H9 (cell line): ENCODE results near the gene PDHA2. TPM values are rescaled to one million over a fixed set of nuclear protein-coding genes. Genes with fewer than 3 reads are reported as not detected.

Experiments
- DNase-seq: peaks from one replicate; pipeline ENCODE4 v3.0.0-alpha.2; 2017
- H2AFZ ChIP-seq: one replicate; pipeline ENCODE4 v1.6.1; 2013; ENCODE audit warnings: mild to moderate bottlenecking, low read length, control low read depth, moderate library complexity
- H2AK5ac ChIP-seq: 2 replicates; pipeline ENCODE4 v1.6.1; 2013; ENCODE audit warnings: low read length, control low read depth, mixed read lengths; ENCODE audit not compliant: insufficient read length
- H2BK120ac ChIP-seq: one replicate; pipeline ENCODE4 v1.6.1; 2013; ENCODE audit warnings: low read depth, mild to moderate bottlenecking, low read length, control low read depth, inconsistent platforms; ENCODE audit not compliant: poor library complexity, severe bottlenecking
- H2BK12ac ChIP-seq: 2 replicates; pipeline ENCODE4 v1.6.1; 2013; ENCODE audit warnings: low read length, control low read depth, mixed read lengths, low read depth; ENCODE audit not compliant: insufficient read length
- H2BK15ac ChIP-seq: 2 replicates; pipeline ENCODE4 v1.6.1; 2013; ENCODE audit warnings: low read depth, low read length, control low read depth
- H2BK20ac ChIP-seq: one replicate; pipeline ENCODE4 v1.6.1; 2013; ENCODE audit warnings: low read depth, mild to moderate bottlenecking, low read length, control low read depth, inconsistent platforms; ENCODE audit not compliant: poor library complexity, severe bottlenecking
- H2BK5ac ChIP-seq: 2 replicates; pipeline ENCODE4 v1.6.1; 2013; ENCODE audit warnings: low read length, control low read depth, mixed read lengths; ENCODE audit not compliant: insufficient read length
- H3K14ac ChIP-seq: 2 replicates; pipeline ENCODE4 v1.6.1; 2013; ENCODE audit warnings: low read length, control low read depth; ENCODE audit not compliant: insufficient read depth
- H3K18ac ChIP-seq: 2 replicates; pipeline ENCODE4 v1.6.1; 2013; ENCODE audit warnings: low read depth, mild to moderate bottlenecking, mixed read lengths, low read length, control low read depth; ENCODE audit not compliant: insufficient read length
- H3K23ac ChIP-seq: 2 replicates; pipeline ENCODE4 v1.6.1; 2013; ENCODE audit warnings: low read length, control low read depth, mixed read lengths, low read depth; ENCODE audit not compliant: insufficient read length
- H3K23me2 ChIP-seq: 2 replicates; pipeline ENCODE4 v1.6.1; 2013; ENCODE audit warnings: low read depth, mild to moderate bottlenecking, mixed read lengths, low read length, control low read depth; ENCODE audit not compliant: insufficient read length, poor library complexity, severe bottlenecking
- H3K27ac ChIP-seq: 2 replicates; pipeline ENCODE4 v1.5.1; 2013; ENCODE audit warnings: low read length, control low read depth, mixed read lengths, low read depth; ENCODE audit not compliant: insufficient read length
- H3K27me3 ChIP-seq: 2 replicates; pipeline ENCODE4 v1.6.1; 2013; ENCODE audit warnings: low read length, control low read depth, inconsistent platforms; ENCODE audit not compliant: insufficient read depth
- H3K4ac ChIP-seq: 2 replicates; pipeline ENCODE4 v1.6.1; 2013; ENCODE audit warnings: low read depth, mild to moderate bottlenecking, control low read depth, inconsistent platforms, low read length, moderate library complexity
- H3K4me1 ChIP-seq: 2 replicates; pipeline ENCODE4 v1.6.1; 2013; ENCODE audit warnings: low read length, control low read depth, inconsistent platforms; ENCODE audit not compliant: insufficient read depth
- H3K4me2 ChIP-seq: 2 replicates; pipeline ENCODE4 v1.6.1; 2013; ENCODE audit warnings: low read length, control low read depth, mixed read lengths; ENCODE audit not compliant: insufficient read length, insufficient read depth
- H3K56ac ChIP-seq: 2 replicates; pipeline ENCODE4 v1.6.1; 2013; ENCODE audit warnings: low read depth, mild to moderate bottlenecking, mixed read lengths, low read length, control low read depth; ENCODE audit not compliant: insufficient read length
- H3K79me1 ChIP-seq: 2 replicates; pipeline ENCODE4 v1.6.1; 2013; ENCODE audit warnings: low read depth, mild to moderate bottlenecking, moderate library complexity, low read length, control low read depth, inconsistent platforms; ENCODE audit not compliant: insufficient read depth, poor library complexity, severe bottlenecking
- H3K79me2 ChIP-seq: 2 replicates; pipeline ENCODE4 v1.6.1; 2013; ENCODE audit warnings: low read length, control low read depth, inconsistent platforms; ENCODE audit not compliant: insufficient read depth
- H3K9ac ChIP-seq: 2 replicates; pipeline ENCODE4 v1.6.1; 2013; ENCODE audit warnings: low read length, control low read depth, mixed read lengths; ENCODE audit not compliant: insufficient read length; ENCODE audit errors: extremely low read depth
- H3K9me3 ChIP-seq: one replicate; pipeline ENCODE4 v1.6.1; 2013; ENCODE audit warnings: low read depth, low read length, inconsistent platforms; ENCODE audit not compliant: control insufficient read depth
- H3T11ph ChIP-seq: one replicate; pipeline ENCODE4 v1.6.1; 2013; ENCODE audit warnings: mild to moderate bottlenecking, low read length, control low read depth, inconsistent platforms
- H4K20me1 ChIP-seq: one replicate; pipeline ENCODE4 v1.6.1; 2013; ENCODE audit not compliant: control insufficient read depth, insufficient read length, insufficient read depth
- H4K5ac ChIP-seq: 2 replicates; pipeline ENCODE4 v1.6.1; 2013; ENCODE audit warnings: low read depth, mild to moderate bottlenecking, mixed read lengths, low read length, control low read depth; ENCODE audit not compliant: insufficient read length
- H4K8ac ChIP-seq: replicated peaks from 2 replicates; pipeline ENCODE4 v1.6.1; 2013; ENCODE audit warnings: low read length, control low read depth, mixed read lengths, low read depth; ENCODE audit not compliant: insufficient read length
- H4K91ac ChIP-seq: 2 replicates; pipeline ENCODE4 v1.6.1; 2013; ENCODE audit warnings: low read depth, mild to moderate bottlenecking, moderate library complexity, mixed read lengths, low read length, control low read depth; ENCODE audit not compliant: insufficient read length
- H3K27ac Mint-ChIP-seq, 3 experiments: 2 replicates in 2 of 3; 3 replicates in 1 of 3; pipeline ENCODE4 v1.8.0; 2020 to 2021; ENCODE audit warnings: mixed read lengths in 3 of 3, mild to moderate bottlenecking in 1 of 3, moderate library complexity in 1 of 3
- H3K27me3 Mint-ChIP-seq: 2 replicates; pipeline ENCODE4 v1.8.0; 2021; ENCODE audit warnings: low read depth, mild to moderate bottlenecking, moderate library complexity, mixed read lengths
- H3K36me3 Mint-ChIP-seq, 3 experiments: 2 replicates in 2 of 3; 3 replicates in 1 of 3; pipeline ENCODE4 v1.8.0; 2020 to 2021; ENCODE audit warnings: low read depth in 3 of 3, mixed read lengths in 3 of 3; ENCODE audit not compliant: insufficient read depth in 1 of 3
- H3K4me1 Mint-ChIP-seq, 2 experiments: 2 replicates each; pipeline ENCODE4 v1.8.0; 2020; ENCODE audit warnings: mixed read lengths in 2 of 2
- H3K4me3 Mint-ChIP-seq, 2 experiments: 2 replicates in 1 of 2; 3 replicates in 1 of 2; pipeline ENCODE4 v1.8.0; 2020 to 2021; ENCODE audit warnings: mild to moderate bottlenecking in 2 of 2, mixed read lengths in 2 of 2, moderate library complexity in 1 of 2
- H3K9me3 Mint-ChIP-seq, 2 experiments: 2 replicates in 1 of 2; 3 replicates in 1 of 2; pipeline ENCODE4 v1.8.0; 2020; ENCODE audit warnings: mild to moderate bottlenecking in 2 of 2, mixed read lengths in 2 of 2, moderate library complexity in 1 of 2
- WGBS: extraction: QIAGEN DNeasy Blood & Tissue Kit; methylation state at CpG from one replicate; pipeline ENCODE4 v1.1.7; 2013; ENCODE audit warnings: missing lambda C conversion rate, low lambda C conversion rate, mixed read lengths; ENCODE audit not compliant: insufficient read length; ENCODE audit errors: extremely low coverage; 5-methylcytosine and 5-hydroxymethylcytosine counted together
- total RNA-seq: library from RNA; stranded (reverse); gene quantifications from 2 replicates; pipeline ENCODE4 v1.2.1, GENCODE V29; 2021
- TF ChIP-seq, protein P1 (sequence below): fragments of 200-600 bp; sonication (generic); conservative IDR thresholded peaks from 3 replicates; pipeline ENCODE4 v1.8.0; 2021; ENCODE audit warnings: antibody characterized with exemption, mild to moderate bottlenecking

PDHA2 gene
- total RNA-seq, 1 experiment from 2014 or later: not detected

DNA sequence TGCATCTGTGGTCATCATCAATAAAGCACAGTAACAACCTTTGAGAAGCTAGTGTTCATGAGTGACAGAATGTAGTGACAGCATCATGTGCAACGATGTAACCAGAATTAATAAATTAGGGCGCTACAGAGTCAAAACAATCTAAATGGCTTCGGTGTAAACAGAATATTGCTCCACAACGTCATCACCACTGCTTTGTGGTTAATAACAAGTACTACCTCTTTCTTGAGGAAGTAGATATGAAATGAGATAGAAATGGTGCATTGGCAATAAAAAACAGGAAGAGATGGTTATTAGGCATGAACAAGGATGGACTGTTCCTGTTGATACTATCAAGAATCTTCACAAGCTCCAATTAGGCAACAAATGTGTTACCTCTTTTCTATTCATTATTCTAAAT lies 8.7 kb upstream of the PDHA2 start:
- peaks cover 2 to 3% of the 10 kb centered on the region in 2 experiments; a peak in 3 of 4 replicates for H3K4me1 Mint-ChIP-seq
- Histone ChIP-seq H3K4ac (no peak overlapping the region), H3K23me2 (no peaks in the 10 kb centered on the region), H3K4me1 (no peaks in the 10 kb centered on the region), H2AK5ac (no peak overlapping the region), H3K4me2 (no peak overlapping the region), H2BK120ac (no peak overlapping the region), H4K8ac (no peak overlapping the region), H3K9me3 (no peaks in the 10 kb centered on the region), H3K56ac (no peak overlapping the region), H3K27ac (no peak overlapping the region), H2BK20ac (no peak overlapping the region), H3K27me3 (no peaks in the 10 kb centered on the region), H3K14ac (no peak overlapping the region), H3K79me1 (no peaks in the 10 kb centered on the region), H4K20me1 (no peaks in the 10 kb centered on the region), H3K23ac (no peak overlapping the region), H3K9ac (no peak overlapping the region), H4K5ac (no peak overlapping the region), H3K79me2 (no peaks in the 10 kb centered on the region), H3T11ph (no peak overlapping the region), H2BK5ac (no peak overlapping the region), H2BK12ac (no peak overlapping the region), H3K18ac (no peak overlapping the region), H2BK15ac (no peak overlapping the region), H2AFZ (no peak overlapping the region), H4K91ac (no peak overlapping the region)
- H3K27ac Mint-ChIP-seq: no peak overlapping the region
- peaks cover 0 to 8% (median 6%) of the 10 kb centered on the region in 3 experiments; a peak in 5 of 7 replicates for H3K36me3 Mint-ChIP-seq
- no peaks in the 10 kb centered on the region for H3K27me3 Mint-ChIP-seq
- WGBS: no CpG with 5 or more reads among the region's 4 CpGs
- H3K9me3 Mint-ChIP-seq: peaks cover 0 to 7% of the 10 kb centered on the region in 2 experiments; a peak in 3 of 5 replicates
- TF ChIP-seq, protein P1, sequence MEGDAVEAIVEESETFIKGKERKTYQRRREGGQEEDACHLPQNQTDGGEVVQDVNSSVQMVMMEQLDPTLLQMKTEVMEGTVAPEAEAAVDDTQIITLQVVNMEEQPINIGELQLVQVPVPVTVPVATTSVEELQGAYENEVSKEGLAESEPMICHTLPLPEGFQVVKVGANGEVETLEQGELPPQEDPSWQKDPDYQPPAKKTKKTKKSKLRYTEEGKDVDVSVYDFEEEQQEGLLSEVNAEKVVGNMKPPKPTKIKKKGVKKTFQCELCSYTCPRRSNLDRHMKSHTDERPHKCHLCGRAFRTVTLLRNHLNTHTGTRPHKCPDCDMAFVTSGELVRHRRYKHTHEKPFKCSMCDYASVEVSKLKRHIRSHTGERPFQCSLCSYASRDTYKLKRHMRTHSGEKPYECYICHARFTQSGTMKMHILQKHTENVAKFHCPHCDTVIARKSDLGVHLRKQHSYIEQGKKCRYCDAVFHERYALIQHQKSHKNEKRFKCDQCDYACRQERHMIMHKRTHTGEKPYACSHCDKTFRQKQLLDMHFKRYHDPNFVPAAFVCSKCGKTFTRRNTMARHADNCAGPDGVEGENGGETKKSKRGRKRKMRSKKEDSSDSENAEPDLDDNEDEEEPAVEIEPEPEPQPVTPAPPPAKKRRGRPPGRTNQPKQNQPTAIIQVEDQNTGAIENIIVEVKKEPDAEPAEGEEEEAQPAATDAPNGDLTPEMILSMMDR: no peak
- DNase-seq: no peak
- no peak overlapping the region for H3K4me3 Mint-ChIP-seq
